ENCODE results near the gene DGCR6L.

DNA sequence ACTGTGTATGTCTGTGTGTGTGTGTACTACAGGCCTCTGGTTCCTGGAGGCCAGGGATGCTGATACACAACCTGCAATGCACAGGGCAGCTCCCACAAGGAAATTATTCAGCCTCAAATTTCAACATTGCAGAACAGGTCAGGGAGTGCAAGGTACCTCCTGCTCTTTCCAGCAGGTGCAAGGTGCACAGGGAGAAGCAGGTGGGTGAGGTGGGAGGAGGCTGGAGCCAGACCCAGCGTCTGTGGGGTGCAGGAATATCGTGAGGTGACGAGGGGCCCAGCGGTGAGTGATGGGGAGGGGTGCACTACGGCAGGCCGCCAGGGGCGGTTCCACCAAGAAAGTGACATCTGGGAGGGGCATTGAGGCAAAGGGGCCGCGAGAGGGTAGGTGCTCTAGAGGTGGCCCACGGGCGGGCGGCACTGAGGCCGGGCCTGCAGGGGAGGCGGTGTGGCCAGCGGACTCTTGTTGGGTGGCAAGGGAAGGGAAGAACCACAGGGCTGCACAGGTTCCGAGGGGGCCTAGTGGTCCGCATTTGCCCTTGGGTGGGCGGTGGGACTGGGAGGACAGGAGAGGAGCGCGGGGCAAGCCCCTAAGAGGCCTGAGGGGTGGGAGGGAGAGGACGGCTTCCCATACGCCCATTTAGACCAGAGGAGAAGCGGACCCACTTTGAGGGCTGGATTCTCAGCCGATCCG is 21.6 kb downstream of the DGCR6L start:
- TF ChIP-seq EP300 (IDR thresholded peaks at IDR 0.05; ENCODE audit: low read depth): no peak
- TF ChIP-seq POLR2A (IDR thresholded peaks at IDR 0.05): no peak

All from transverse colon (tissue), 1 donor.